IMR-90 (cell line): ENCODE data around the gene ETFRF1. TPM values are rescaled to one million over a fixed set of nuclear protein-coding genes. Genes with fewer than 3 reads are reported as not detected.

ENCODE experiments used
- ATAC-seq: fragments of 200-7000 bp; cut with Tn5 transposase; 2 replicates; pipeline ENCODE4 v1.9.1; 2020; ENCODE audit warnings: low read depth, mild to moderate bottlenecking, moderate library complexity
- BruUV-seq: library from RNA; stranded (reverse); fragments of 400-500 nt; replicated peaks from 2 replicates; lab custom pipeline; 2021; lab: Mats Ljungman, UMichigan
- CTCF ChIA-PET: fragments of 300-600 bp; formaldehyde crosslinking; extraction: SDS; loops from one replicate; lab custom pipeline; 2021; ENCODE audit warnings: antibody characterized with exemption; lab: Yijun Ruan, JAX
- POLR2A ChIA-PET: fragments of 300-600 bp; sonication (Branson Sonifier 250); formaldehyde crosslinking; loops from one replicate; lab custom pipeline; 2022; ENCODE audit warnings: antibody characterized with exemption; ENCODE audit not compliant: unreplicated experiment; lab: Charles Lee
- DNase-seq: peaks from one replicate; pipeline ENCODE4 v3.0.0; 2013
- H2AFZ ChIP-seq: replicated peaks from 2 replicates; pipeline ENCODE3; 2013; ENCODE audit warnings: low read length, mild to moderate bottlenecking; ENCODE audit not compliant: poor library complexity
- H2AK5ac ChIP-seq: 2 replicates; pipeline ENCODE4 v1.6.1; 2013; ENCODE audit warnings: low read depth, low read length, inconsistent platforms
- H2AK9ac ChIP-seq: replicated peaks from 2 replicates; pipeline ENCODE3; 2013; ENCODE audit warnings: mild to moderate bottlenecking, low read depth, low read length, moderate library complexity; ENCODE audit not compliant: poor library complexity
- H2BK120ac ChIP-seq: 2 replicates; pipeline ENCODE4 v1.6.1; 2013; ENCODE audit warnings: low read depth, low read length, inconsistent platforms
- H2BK15ac ChIP-seq: 3 replicates; pipeline ENCODE4 v1.6.1; 2013; ENCODE audit warnings: low read depth, low read length, inconsistent platforms
- H2BK20ac ChIP-seq: 2 replicates; pipeline ENCODE4 v1.6.1; 2013; ENCODE audit warnings: low read depth, mild to moderate bottlenecking, inconsistent platforms, low read length, moderate library complexity
- H2BK5ac ChIP-seq: 2 replicates; pipeline ENCODE4 v1.6.1; 2013; ENCODE audit warnings: mild to moderate bottlenecking, low read depth, low read length, inconsistent platforms; ENCODE audit not compliant: poor library complexity, severe bottlenecking
- H3K14ac ChIP-seq: replicated peaks from 2 replicates; pipeline ENCODE4 v1.6.1; 2013; ENCODE audit warnings: low read depth, low read length, inconsistent platforms
- H3K18ac ChIP-seq: 2 replicates; pipeline ENCODE4 v1.6.1; 2013; ENCODE audit warnings: low read depth, low read length, control low read depth
- H3K23ac ChIP-seq: 2 replicates; pipeline ENCODE4 v1.6.1; 2013; ENCODE audit warnings: low read depth, low read length, inconsistent platforms
- H3K27ac ChIP-seq: 2 replicates; pipeline ENCODE4 v1.5.1; 2013; ENCODE audit warnings: mild to moderate bottlenecking, control low read depth, low read length; ENCODE audit not compliant: insufficient read depth
- H3K27me3 ChIP-seq: 2 replicates; pipeline ENCODE4 v1.6.1; 2013; ENCODE audit warnings: low read length; ENCODE audit not compliant: control insufficient read depth, insufficient read depth
- H3K36me3 ChIP-seq: 2 replicates; pipeline ENCODE4 v1.6.1; 2013; ENCODE audit warnings: low read length, mixed read lengths; ENCODE audit not compliant: control insufficient read depth, insufficient read depth
- H3K4ac ChIP-seq: 2 replicates; pipeline ENCODE4 v1.6.1; 2013; ENCODE audit warnings: low read depth, low read length, inconsistent platforms
- H3K4me1 ChIP-seq: 2 replicates; pipeline ENCODE4 v1.6.1; 2013; ENCODE audit warnings: low read length, mixed read lengths; ENCODE audit not compliant: control insufficient read depth, insufficient read depth
- H3K4me2 ChIP-seq: 2 replicates; pipeline ENCODE4 v1.6.1; 2013; ENCODE audit warnings: low read depth, mild to moderate bottlenecking, control low read depth, low read length, moderate library complexity
- H3K4me3 ChIP-seq: 2 replicates; pipeline ENCODE4 v1.5.1; 2013; ENCODE audit warnings: low read depth, mild to moderate bottlenecking, control low read depth, low read length, moderate library complexity; ENCODE audit not compliant: insufficient read depth
- H3K56ac ChIP-seq: 2 replicates; pipeline ENCODE4 v1.6.1; 2013; ENCODE audit warnings: low read length, inconsistent platforms; ENCODE audit not compliant: insufficient read depth; ENCODE audit errors: extremely low read depth
- H3K79me1 ChIP-seq, 2 experiments: 2 replicates each; pipeline ENCODE4 v1.6.1; 2013; ENCODE audit warnings: low read length in 2 of 2, inconsistent platforms in 1 of 2, low read depth in 1 of 2
- H3K9ac ChIP-seq: 2 replicates; pipeline ENCODE4 v1.6.1; 2013; ENCODE audit warnings: low read depth, low read length, control low read depth
- H3K9me1 ChIP-seq: 2 replicates; pipeline ENCODE4 v1.6.1; 2013; ENCODE audit warnings: low read length, inconsistent platforms; ENCODE audit not compliant: insufficient read depth
- H3K9me3 ChIP-seq: 2 replicates; pipeline ENCODE4 v1.6.1; 2013; ENCODE audit warnings: low read length; ENCODE audit not compliant: control insufficient read depth, insufficient read depth
- H4K20me1 ChIP-seq: 2 replicates; pipeline ENCODE4 v1.6.1; 2013; ENCODE audit warnings: low read length, inconsistent platforms; ENCODE audit not compliant: insufficient read depth
- H4K5ac ChIP-seq: 2 replicates; pipeline ENCODE4 v1.6.1; 2013; ENCODE audit warnings: mild to moderate bottlenecking, low read depth, low read length, control low read depth
- H4K8ac ChIP-seq, 2 experiments: 2 replicates each; pipeline ENCODE4 v1.6.1; 2013; ENCODE audit warnings: low read depth in 2 of 2, low read length in 2 of 2, control low read depth in 1 of 2, inconsistent platforms in 1 of 2
- H4K91ac ChIP-seq: 2 replicates; pipeline ENCODE4 v1.6.1; 2013; ENCODE audit warnings: low read depth, low read length, inconsistent platforms; ENCODE audit not compliant: insufficient read depth
- MXI1 ChIP-seq: IDR thresholded peaks from 2 replicates; pipeline ENCODE4 v1.6.1; 2012; ENCODE audit warnings: low read depth, mild to moderate bottlenecking, low read length, moderate library complexity, borderline replicate concordance
- POLR2A ChIP-seq: IDR thresholded peaks from 2 replicates; pipeline ENCODE4 v1.6.1; 2012; ENCODE audit warnings: mild to moderate bottlenecking, low read depth, low read length
- RAD21 ChIP-seq: IDR thresholded peaks from 2 replicates; pipeline ENCODE4 v1.6.1; 2012; ENCODE audit warnings: low read length, improper control_type of control experiment
- SMC3 ChIP-seq: fragments of 150-350 bp; IDR thresholded peaks from 2 replicates; pipeline ENCODE4 v1.6.1; 2016; ENCODE audit warnings: low read depth, mild to moderate bottlenecking, antibody characterized with exemption, low read length, moderate library complexity
- whole genome bisulfite sequencing, 2 experiments: methylation state at CpG; one replicate each; pipeline versions ENCODE4 v1.1.5 to v1.1.7; 2013; ENCODE audit warnings: missing lambda C conversion rate in 2 of 2; ENCODE audit not compliant: insufficient read length in 1 of 2; ENCODE audit errors: extremely low coverage in 2 of 2; 5-methylcytosine and 5-hydroxymethylcytosine counted together
- dilution Hi-C: fragments of 300-500 bp; cut with HindIII; formaldehyde crosslinking; loops from one replicate; pipeline ENCODE4 v1.14.3; 2018; ENCODE audit warnings: low sequenced_read_pairs; ENCODE audit not compliant: unreplicated experiment
- in situ Hi-C: fragments of 300-500 bp; cut with MboI; formaldehyde crosslinking; loops from 3 replicates; pipeline ENCODE4 v1.14.3; 2019; ENCODE audit warnings: low sequenced_read_pairs, inconsistent platforms, mixed read lengths
- intact Hi-C: fragments of 100-400 bp; cut with micrococcal nuclease; formaldehyde crosslinking; loops from 2 replicates; pipeline ENCODE4 v1.10.0; 2022
- polyA plus RNA-seq, 3 experiments: library from polyadenylated mRNA; depleted of rRNA; stranded (reverse); fragments of >200 nt; gene quantifications; 2 replicates each; pipeline ENCODE4 v1.2.3, GENCODE V29; 2012; ENCODE audit warnings: low replicate concordance in 1 of 3
- total RNA-seq: library from RNA; depleted of rRNA; stranded (reverse); fragments of >200 nt; gene quantifications from 2 replicates; pipeline ENCODE4 v1.2.3, GENCODE V29; 2012
- TF ChIP-seq, protein P1 (sequence below): fragments of 150-350 bp; IDR thresholded peaks from 2 replicates; pipeline ENCODE4 v1.6.1; 2016; ENCODE audit warnings: low read depth, mild to moderate bottlenecking, low read length, moderate library complexity, borderline replicate concordance
- TF ChIP-seq, protein P2 (sequence below): fragments of 150-350 bp; IDR thresholded peaks from 2 replicates; pipeline ENCODE4 v1.6.1; 2017; ENCODE audit warnings: mild to moderate bottlenecking, antibody characterized with exemption, low read length, low read depth

The ETFRF1 gene
- total and polyA plus RNA-seq, 2 of the 4 experiments (the other 2 are of a cell fraction), result 8.6 to 14.4 TPM

DNA sequence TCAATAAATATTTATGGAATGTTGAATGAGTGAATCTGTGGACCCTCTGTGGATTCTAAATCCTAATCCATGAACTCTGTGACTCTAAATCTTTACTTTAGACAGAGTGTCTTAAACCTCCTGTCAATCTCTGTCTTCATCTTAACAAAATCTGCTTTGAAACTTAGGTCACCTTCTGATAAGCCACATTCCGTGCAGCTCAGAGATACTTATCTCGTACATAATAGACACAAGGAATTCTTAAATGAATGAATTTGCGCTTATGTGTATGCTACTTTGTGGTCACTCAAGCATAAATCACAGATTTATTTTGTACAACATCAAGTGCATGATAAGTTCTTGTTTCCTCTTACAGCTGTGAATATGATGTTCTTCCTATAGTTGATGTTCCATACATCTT, 57.9 kb downstream of the ETFRF1 start:
- H3K14ac ChIP-seq, result no peak overlapping the region
- POLR2A ChIA-PET, result no interaction called here
- H3K4ac ChIP-seq, result no peak overlapping the region
- H2BK120ac ChIP-seq, result no peak overlapping the region
- no peaks in the 10 kb centered on the region for H3K36me3 ChIP-seq
- no peaks in the 10 kb centered on the region for H3K27me3 ChIP-seq
- no peak overlapping the region for H2BK20ac ChIP-seq
- H3K27ac ChIP-seq, result no peak overlapping the region
- no peak overlapping the region for H3K4me2 ChIP-seq
- no peak for DNase-seq
- no peaks in the 10 kb centered on the region for H3K9me3 ChIP-seq
- H3K18ac ChIP-seq, result no peak overlapping the region
- dilution Hi-C loops, result no loop called here
- no peak overlapping the region for H2AFZ ChIP-seq
- H3K4me1 ChIP-seq, result 0 out of 2 replicates have a peak, but pooled peaks cover 4% of the 10 kb centered on the region
- no peak overlapping the region for H2AK5ac ChIP-seq
- no peak overlapping the region for H3K9ac ChIP-seq
- H2BK15ac ChIP-seq, result no peak overlapping the region
- WGBS, 2 experiments, result no CpG with 5 or more reads among the region's 3 CpGs
- intact Hi-C loops, result no loop called here
- no peak for ATAC-seq
- H3K79me1 ChIP-seq, result peaks cover 0 to 19% of the 10 kb centered on the region in 2 experiments; a peak in 2 of 4 replicates
- no peak overlapping the region for H4K8ac ChIP-seq
- no peak for TF ChIP-seq POLR2A
- TF ChIP-seq, protein P1, sequence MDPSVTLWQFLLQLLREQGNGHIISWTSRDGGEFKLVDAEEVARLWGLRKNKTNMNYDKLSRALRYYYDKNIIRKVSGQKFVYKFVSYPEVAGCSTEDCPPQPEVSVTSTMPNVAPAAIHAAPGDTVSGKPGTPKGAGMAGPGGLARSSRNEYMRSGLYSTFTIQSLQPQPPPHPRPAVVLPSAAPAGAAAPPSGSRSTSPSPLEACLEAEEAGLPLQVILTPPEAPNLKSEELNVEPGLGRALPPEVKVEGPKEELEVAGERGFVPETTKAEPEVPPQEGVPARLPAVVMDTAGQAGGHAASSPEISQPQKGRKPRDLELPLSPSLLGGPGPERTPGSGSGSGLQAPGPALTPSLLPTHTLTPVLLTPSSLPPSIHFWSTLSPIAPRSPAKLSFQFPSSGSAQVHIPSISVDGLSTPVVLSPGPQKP, result no peak
- TF ChIP-seq SMC3, result no peak
- TF ChIP-seq RAD21, result no peak
- TF ChIP-seq, protein P2, sequence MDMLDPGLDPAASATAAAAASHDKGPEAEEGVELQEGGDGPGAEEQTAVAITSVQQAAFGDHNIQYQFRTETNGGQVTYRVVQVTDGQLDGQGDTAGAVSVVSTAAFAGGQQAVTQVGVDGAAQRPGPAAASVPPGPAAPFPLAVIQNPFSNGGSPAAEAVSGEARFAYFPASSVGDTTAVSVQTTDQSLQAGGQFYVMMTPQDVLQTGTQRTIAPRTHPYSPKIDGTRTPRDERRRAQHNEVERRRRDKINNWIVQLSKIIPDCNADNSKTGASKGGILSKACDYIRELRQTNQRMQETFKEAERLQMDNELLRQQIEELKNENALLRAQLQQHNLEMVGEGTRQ, result no peak
- TF ChIP-seq MXI1, result no peak
- H2BK5ac ChIP-seq, result no peak overlapping the region
- no peak overlapping the region for H3K23ac ChIP-seq
- no peak overlapping the region for H4K5ac ChIP-seq
- BruUV-seq, result no TSS peak
- H4K20me1 ChIP-seq, result peaks cover 12% of the 10 kb centered on the region; the same call in 1 of the 2 replicates
- CTCF ChIA-PET, result no interaction called here
- no peak overlapping the region for H3K56ac ChIP-seq
- in situ Hi-C loops, result no loop called here
- no peak overlapping the region for H4K91ac ChIP-seq
- no peak overlapping the region for H3K4me3 ChIP-seq
- H2AK9ac ChIP-seq, result no peak overlapping the region
- H3K9me1 ChIP-seq, result no peaks in the 10 kb centered on the region
